HCT116 (cell line): Measurements from ENCODE around the gene TRAF2. TPM values are rescaled to one million over a fixed set of nuclear protein-coding genes. Genes with fewer than 3 reads are reported as not detected.
"Not testable (repeated sequence)": the region's sequence is repeated elsewhere in the genome, so short reads cannot be mapped to it uniquely, and the experiment has no call there.

Experiments used
- ATAC-seq: fragments of 200-7000 bp; cut with Tn5 transposase; 2 replicates; pipeline ENCODE4 v1.9.1; 2020; ENCODE audit warnings: mild to moderate bottlenecking, moderate library complexity
- BruUV-seq: library from RNA; stranded (reverse); fragments of 400-500 nt; replicated peaks from 2 replicates; lab custom pipeline; 2021; lab: Mats Ljungman, UMichigan
- CTCF ChIA-PET: fragments of 300-600 bp; sonication (Branson Sonifier 250); formaldehyde crosslinking; loops from one replicate; lab custom pipeline; 2021; ENCODE audit warnings: antibody characterized with exemption; lab: Charles Lee
- POLR2A ChIA-PET: fragments of 300-600, 350-600 bp; sonication (Branson Sonifier 250); formaldehyde crosslinking; loops from one replicate; lab custom pipeline; 2021; ENCODE audit warnings: antibody characterized with exemption; lab: Charles Lee
- RAD21 ChIA-PET, 2 experiments: fragments of 300-600 bp; sonication (Branson Sonifier 250); formaldehyde crosslinking; loops; one replicate each; lab custom pipeline; 2023; ENCODE audit warnings: low total read pairs in 2 of 2; ENCODE audit not compliant: uncharacterized antibody in 2 of 2, unreplicated experiment in 2 of 2, low non-redundant PET in 1 of 2; lab: Charles Lee
- DNase-seq: peaks from one replicate; pipeline ENCODE4 v3.0.0-alpha.2; 2010; ENCODE audit warnings: low read depth, low spot score
- H2AFZ ChIP-seq: fragments of 200-600 bp; shearing (Covaris generic), sonication (generic); 2 replicates; pipeline ENCODE4 v1.6.1; 2017; ENCODE audit warnings: low read depth, mixed run types, mixed read lengths, antibody characterized with exemption, low read length; ENCODE audit not compliant: poor library complexity, severe bottlenecking
- H3K27ac ChIP-seq: 2 replicates; pipeline ENCODE4 v1.5.1; 2012; ENCODE audit warnings: low read depth, low read length
- H3K27me3 ChIP-seq: fragments of 200-600 bp; sonication (generic); 2 replicates; pipeline ENCODE4 v1.6.1; 2016; ENCODE audit warnings: mixed run types, low read length, mixed read lengths; ENCODE audit not compliant: insufficient read depth
- H3K36me3 ChIP-seq, 2 experiments: fragments of 200-500 bp in 1 of 2; fragments of 200-600 bp in 1 of 2; sonication (Bioruptor generic) in 1 of 2; sonication (generic) in 1 of 2; 2 replicates each; pipeline versions ENCODE4 v1.5.1 to v1.6.1; 2014 to 2016; ENCODE audit warnings: low read length in 2 of 2, inconsistent platforms in 1 of 2, mixed read lengths in 1 of 2, mixed run types in 1 of 2; ENCODE audit not compliant: insufficient read depth in 2 of 2, control insufficient read depth in 1 of 2
- H3K4me1 ChIP-seq, 2 experiments: fragments of 200-600 bp in 1 of 2; sonication (generic) in 1 of 2; 2 replicates each; pipeline versions ENCODE4 v1.5.1 to v1.6.1; 2012 to 2017; ENCODE audit warnings: low read length in 2 of 2, inconsistent platforms in 1 of 2, mild to moderate bottlenecking in 1 of 2, mixed read lengths in 1 of 2, mixed run types in 1 of 2, moderate library complexity in 1 of 2; ENCODE audit not compliant: insufficient read depth in 2 of 2, control insufficient read depth in 1 of 2
- H3K4me2 ChIP-seq: fragments of 200-600 bp; sonication (generic); 2 replicates; pipeline ENCODE4 v1.6.1; 2017; ENCODE audit warnings: mixed run types, low read length, mixed read lengths
- H3K4me3 ChIP-seq, 2 experiments: fragments of 200-600 bp in 1 of 2; sonication (generic) in 1 of 2; replicated peaks in 1 of 2; 2 replicates each; pipeline ENCODE4 v1.5.1; 2011 to 2016; ENCODE audit warnings: low read length in 2 of 2, control low read depth in 1 of 2, low read depth in 1 of 2, mild to moderate bottlenecking in 1 of 2, mixed read lengths in 1 of 2, mixed run types in 1 of 2
- H3K79me2 ChIP-seq: fragments of 200-600 bp; sonication (generic); 2 replicates; pipeline ENCODE4 v1.6.1; 2017; ENCODE audit warnings: mild to moderate bottlenecking, mixed run types, low read length, moderate library complexity, mixed read lengths; ENCODE audit not compliant: insufficient read depth
- H3K9ac ChIP-seq: fragments of 200-600 bp; sonication (generic); 2 replicates; pipeline ENCODE4 v1.6.1; 2016; ENCODE audit warnings: low read length, mixed read lengths
- H3K9me2 ChIP-seq: fragments of 200-600 bp; sonication (generic), shearing (Covaris generic); 2 replicates; pipeline ENCODE4 v1.6.1; 2017; ENCODE audit warnings: mixed run types, mild to moderate bottlenecking, moderate library complexity; ENCODE audit not compliant: insufficient read depth
- H3K9me3 ChIP-seq, 2 experiments: fragments of 200-500 bp in 1 of 2; fragments of 200-600 bp in 1 of 2; sonication (Bioruptor generic) in 1 of 2; sonication (generic) in 1 of 2; 2 replicates each; pipeline ENCODE4 v1.6.1; 2014 to 2017; ENCODE audit warnings: low read length in 2 of 2, mixed read lengths in 2 of 2, inconsistent platforms in 1 of 2, low read depth in 1 of 2, mild to moderate bottlenecking in 1 of 2, mixed run types in 1 of 2, moderate library complexity in 1 of 2; ENCODE audit not compliant: control insufficient read depth in 1 of 2, insufficient read depth in 1 of 2
- H4K20me1 ChIP-seq: fragments of 200-600 bp; sonication (generic), shearing (Covaris generic); 2 replicates; pipeline ENCODE4 v1.6.1; 2017; ENCODE audit warnings: mixed run types, mild to moderate bottlenecking, moderate library complexity; ENCODE audit not compliant: insufficient read depth
- SIN3A ChIP-seq: IDR thresholded peaks from 2 replicates; pipeline ENCODE4 v1.6.1; 2012; ENCODE audit warnings: low read depth
- intact Hi-C: fragments of 100-400 bp; cut with micrococcal nuclease; formaldehyde crosslinking; loops from 2 replicates; pipeline ENCODE4 v1.10.0; 2022
- total RNA-seq: library from RNA; stranded (reverse); gene quantifications from one replicate; pipeline ENCODE4 v1.2.1, GENCODE V29; 2021; ENCODE audit not compliant: unreplicated experiment
- TF ChIP-seq, protein P1 (sequence below): IDR thresholded peaks from 2 replicates; pipeline ENCODE4 v1.6.1; 2012; ENCODE audit warnings: low read depth

Gene TRAF2
- total RNA-seq, 1 experiment from 2014 or later = 28.4 TPM

- no TSS peak for BruUV-seq
- intact Hi-C loops = no loop called here
- CTCF ChIA-PET = no interaction called here
Measured at GRCh38 chr9:136868644-136869043, 17.7 kb upstream of the TRAF2 start.

DNA sequence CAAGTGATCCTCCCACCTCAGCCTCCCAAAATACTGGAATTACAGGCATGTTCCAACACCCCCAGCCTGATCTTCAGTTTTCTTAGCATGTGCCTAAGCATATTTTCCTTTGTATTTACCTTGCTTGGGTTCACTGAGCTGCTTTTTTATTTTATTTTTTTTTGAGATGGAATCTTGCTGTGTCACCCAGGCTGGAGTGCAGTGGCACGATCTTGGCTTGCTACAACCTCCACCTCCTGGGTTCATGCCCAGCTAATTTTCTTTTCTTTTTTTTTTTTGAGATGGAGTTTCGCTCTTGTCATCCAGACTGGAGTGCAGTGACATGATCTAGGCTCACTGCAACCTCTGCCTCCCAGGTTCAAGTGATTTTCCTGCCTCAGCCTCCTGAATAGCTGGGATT lies 16.7 kb upstream of the TRAF2 start:
- intact Hi-C loops, H3K9ac ChIP-seq, H3K4me3 ChIP-seq, H2AFZ ChIP-seq, ATAC-seq, H3K27me3 ChIP-seq, DNase-seq, POLR2A ChIA-PET, H3K27ac ChIP-seq, H3K4me2 ChIP-seq, H3K9me2 ChIP-seq, H4K20me1 ChIP-seq, H3K36me3 ChIP-seq, RAD21 ChIA-PET, BruUV-seq, CTCF ChIA-PET, H3K9me3 ChIP-seq: not testable (repeated sequence)
- Histone ChIP-seq H3K79me2 (peaks cover 15% of the 10 kb centered on the region), H3K4me1 (peaks cover 4 to 13% of the 10 kb centered on the region in 2 experiments; a peak in 3 of 4 replicates)

More at GRCh38 chr9:136868644-136869043, 17.7 kb upstream of the TRAF2 start:
- TF ChIP-seq SIN3A = no peak
- TF ChIP-seq, protein P1, sequence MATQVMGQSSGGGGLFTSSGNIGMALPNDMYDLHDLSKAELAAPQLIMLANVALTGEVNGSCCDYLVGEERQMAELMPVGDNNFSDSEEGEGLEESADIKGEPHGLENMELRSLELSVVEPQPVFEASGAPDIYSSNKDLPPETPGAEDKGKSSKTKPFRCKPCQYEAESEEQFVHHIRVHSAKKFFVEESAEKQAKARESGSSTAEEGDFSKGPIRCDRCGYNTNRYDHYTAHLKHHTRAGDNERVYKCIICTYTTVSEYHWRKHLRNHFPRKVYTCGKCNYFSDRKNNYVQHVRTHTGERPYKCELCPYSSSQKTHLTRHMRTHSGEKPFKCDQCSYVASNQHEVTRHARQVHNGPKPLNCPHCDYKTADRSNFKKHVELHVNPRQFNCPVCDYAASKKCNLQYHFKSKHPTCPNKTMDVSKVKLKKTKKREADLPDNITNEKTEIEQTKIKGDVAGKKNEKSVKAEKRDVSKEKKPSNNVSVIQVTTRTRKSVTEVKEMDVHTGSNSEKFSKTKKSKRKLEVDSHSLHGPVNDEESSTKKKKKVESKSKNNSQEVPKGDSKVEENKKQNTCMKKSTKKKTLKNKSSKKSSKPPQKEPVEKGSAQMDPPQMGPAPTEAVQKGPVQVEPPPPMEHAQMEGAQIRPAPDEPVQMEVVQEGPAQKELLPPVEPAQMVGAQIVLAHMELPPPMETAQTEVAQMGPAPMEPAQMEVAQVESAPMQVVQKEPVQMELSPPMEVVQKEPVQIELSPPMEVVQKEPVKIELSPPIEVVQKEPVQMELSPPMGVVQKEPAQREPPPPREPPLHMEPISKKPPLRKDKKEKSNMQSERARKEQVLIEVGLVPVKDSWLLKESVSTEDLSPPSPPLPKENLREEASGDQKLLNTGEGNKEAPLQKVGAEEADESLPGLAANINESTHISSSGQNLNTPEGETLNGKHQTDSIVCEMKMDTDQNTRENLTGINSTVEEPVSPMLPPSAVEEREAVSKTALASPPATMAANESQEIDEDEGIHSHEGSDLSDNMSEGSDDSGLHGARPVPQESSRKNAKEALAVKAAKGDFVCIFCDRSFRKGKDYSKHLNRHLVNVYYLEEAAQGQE = no peak
- POLR2A ChIA-PET = no interaction called here
- Histone ChIP-seq H3K27me3 (no peaks in the 10 kb centered on the region), H4K20me1 (no peaks in the 10 kb centered on the region), H3K27ac (no peak overlapping the region), H3K4me1 (peaks cover 4 to 13% of the 10 kb centered on the region in 2 experiments; a peak in 3 of 4 replicates), H2AFZ (no peak overlapping the region), H3K36me3 (peaks cover 5 to 7% of the 10 kb centered on the region in 2 experiments; a peak in 3 of 4 replicates), H3K9ac (no peak overlapping the region), H3K4me3 (no peak overlapping the region), H3K79me2 (peaks cover 25% of the 10 kb centered on the region), H3K4me2 (no peak overlapping the region), H3K9me3 (no peaks in the 10 kb centered on the region; a peak in 2 of 4 replicates), H3K9me2 (no peaks in the 10 kb centered on the region)
- DNase-seq (no peak), ATAC-seq (no peak)
- RAD21 ChIA-PET = no interaction called here
